AG20443 (cell line): ENCODE measurements around the gene PRSS2.

ENCODE experiments used
- DNase-seq: peaks from one replicate; pipeline ENCODE4 v3.0.0; 2012; ENCODE audit warnings: low spot score, mixed read lengths

PRSS2 gene

GRCh38 chr7:142787034-142787768 is 16.4 kb downstream of the PRSS2 start:
- no peak for DNase-seq

- no peak for DNase-seq
Observed at GRCh38 chr7:142787783-142788182, 17.0 kb downstream of the PRSS2 start.

GRCh38 chr7:142788303-142789289 is 17.8 kb downstream of the PRSS2 start:
- DNase-seq: no peak

- DNase-seq: no peak
Observed at GRCh38 chr7:142789441-142789840, 18.7 kb downstream of the PRSS2 start.

GRCh38 chr7:142790056-142790455 is 19.3 kb downstream of the PRSS2 start:
- DNase-seq: no peak

GRCh38 chr7:142790555-142790954 is 19.8 kb downstream of the PRSS2 start:
- DNase-seq: no peak

- DNase-seq: no peak
Observed at GRCh38 chr7:142791502-142791901, 20.7 kb downstream of the PRSS2 start.

GRCh38 chr7:142792129-142792528 is 21.4 kb downstream of the PRSS2 start:
- DNase-seq: no peak

GRCh38 chr7:142792593-142792992 is 21.8 kb downstream of the PRSS2 start:
- DNase-seq: no peak

GRCh38 chr7:142793156-142793555 is 22.4 kb downstream of the PRSS2 start:
- no peak for DNase-seq

- no peak for DNase-seq
Observed at GRCh38 chr7:142795339-142795863, 24.6 kb downstream of the PRSS2 start.

- no peak for DNase-seq
Observed at GRCh38 chr7:142796001-142796500, 25.3 kb downstream of the PRSS2 start.

- DNase-seq: no peak
Observed at GRCh38 chr7:142796501-142797390, 26.0 kb downstream of the PRSS2 start.

- no peak for DNase-seq
Observed at GRCh38 chr7:142797391-142798377, 26.9 kb downstream of the PRSS2 start.

- DNase-seq: no peak
Observed at GRCh38 chr7:142798451-142799436, 28.0 kb downstream of the PRSS2 start.

- DNase-seq: no peak
Observed at GRCh38 chr7:142799437-142799835, 28.7 kb downstream of the PRSS2 start.

- no peak for DNase-seq
Observed at GRCh38 chr7:142800088-142800487, 29.3 kb downstream of the PRSS2 start.

- DNase-seq: no peak
Observed at GRCh38 chr7:142800699-142801260, 30.0 kb downstream of the PRSS2 start.
